ENCODE results near the gene BLACAT1. TPM values are rescaled to one million over a fixed set of nuclear protein-coding genes. Genes with fewer than 3 reads are reported as not detected.

BLACAT1 gene
- total and polyA plus RNA-seq, 7 donors: 0.36 to 0.51 TPM; not detected in 5

DNA sequence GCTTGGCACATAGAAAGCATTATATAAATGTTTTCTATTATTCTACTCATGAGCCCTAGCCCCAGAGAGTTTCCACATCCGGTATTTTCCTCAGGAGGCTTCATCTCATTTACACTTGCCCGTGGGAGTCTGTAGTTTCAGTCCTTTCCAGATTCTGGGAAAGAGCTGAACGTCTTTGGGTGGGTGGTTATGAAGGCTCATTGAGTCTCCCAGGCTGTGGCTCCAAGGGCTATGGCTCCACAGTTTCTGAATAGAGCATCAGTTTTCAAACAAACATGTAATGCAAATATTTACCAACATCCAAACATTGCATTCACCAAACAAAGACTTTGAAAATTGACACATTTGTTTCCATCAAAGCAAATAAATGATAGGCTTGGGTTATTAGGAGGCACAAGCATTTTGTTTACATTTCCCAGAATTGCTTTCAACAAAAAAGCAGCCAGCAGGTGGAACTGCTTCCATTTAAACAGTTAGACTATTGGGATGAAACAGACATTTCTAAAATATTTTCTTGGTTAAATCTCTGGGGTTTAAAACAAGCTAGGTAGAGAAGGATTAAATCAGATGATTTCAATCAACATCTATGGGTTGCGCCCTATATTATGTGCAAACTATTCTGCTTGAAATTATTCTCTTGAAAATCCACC, 32.7 kb downstream of the BLACAT1 start:
- 52 to 59% methylated on average over 4 of the region's 4 CpGs for WGBS, 2 donors
- no peaks in the 10 kb centered on the region for H3K36me3 ChIP-seq
- H3K27me3 ChIP-seq: peaks cover 0 to 8% (median 0%) of the 10 kb centered on the region in 3 donors
- DNase-seq: no peak
- no peaks in the 10 kb centered on the region for H3K4me1 ChIP-seq
- intact Hi-C loops (cut with DNase I): no loop called here
- no peak overlapping the region for H3K27ac ChIP-seq
- TF ChIP-seq POLR2AphosphoS5 (IDR thresholded peaks at IDR 0.05) (no peak), EP300 (IDR thresholded peaks at IDR 0.05) (no peak), POLR2A (IDR thresholded peaks at IDR 0.05) (no peak)
- TF ChIP-seq, protein P1, sequence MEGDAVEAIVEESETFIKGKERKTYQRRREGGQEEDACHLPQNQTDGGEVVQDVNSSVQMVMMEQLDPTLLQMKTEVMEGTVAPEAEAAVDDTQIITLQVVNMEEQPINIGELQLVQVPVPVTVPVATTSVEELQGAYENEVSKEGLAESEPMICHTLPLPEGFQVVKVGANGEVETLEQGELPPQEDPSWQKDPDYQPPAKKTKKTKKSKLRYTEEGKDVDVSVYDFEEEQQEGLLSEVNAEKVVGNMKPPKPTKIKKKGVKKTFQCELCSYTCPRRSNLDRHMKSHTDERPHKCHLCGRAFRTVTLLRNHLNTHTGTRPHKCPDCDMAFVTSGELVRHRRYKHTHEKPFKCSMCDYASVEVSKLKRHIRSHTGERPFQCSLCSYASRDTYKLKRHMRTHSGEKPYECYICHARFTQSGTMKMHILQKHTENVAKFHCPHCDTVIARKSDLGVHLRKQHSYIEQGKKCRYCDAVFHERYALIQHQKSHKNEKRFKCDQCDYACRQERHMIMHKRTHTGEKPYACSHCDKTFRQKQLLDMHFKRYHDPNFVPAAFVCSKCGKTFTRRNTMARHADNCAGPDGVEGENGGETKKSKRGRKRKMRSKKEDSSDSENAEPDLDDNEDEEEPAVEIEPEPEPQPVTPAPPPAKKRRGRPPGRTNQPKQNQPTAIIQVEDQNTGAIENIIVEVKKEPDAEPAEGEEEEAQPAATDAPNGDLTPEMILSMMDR (IDR thresholded peaks at IDR 0.05): no peak
- no peaks in the 10 kb centered on the region for H3K9me3 ChIP-seq
- H3K4me3 ChIP-seq: no peak overlapping the region

DNA sequence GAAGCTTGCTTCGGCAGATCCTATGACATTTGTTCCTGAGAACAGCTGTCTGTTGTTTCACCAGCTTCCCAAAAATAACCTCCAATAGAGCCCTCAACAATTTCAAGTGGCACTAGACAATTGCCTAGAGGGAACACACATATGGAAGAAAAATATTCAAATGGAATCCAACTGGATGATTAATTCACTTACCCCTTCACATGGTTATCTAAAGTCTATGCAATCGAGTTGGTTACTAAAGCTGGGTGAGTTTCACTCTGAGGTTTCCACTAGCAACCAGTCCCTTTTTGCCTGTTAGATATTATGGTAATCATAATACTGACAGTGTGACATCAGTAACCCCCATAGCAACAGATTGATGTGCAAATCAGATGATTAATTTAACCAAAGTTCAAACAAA, 34.0 kb downstream of the BLACAT1 start, which contains the start of gene LEMD1:
LEMD1 (minus strand) TSS at position 259 of the 400 bp plus-strand sequence. CDS start 1,520 bp downstream, outside the sequence.
- no peak for TF ChIP-seq POLR2AphosphoS5 (IDR thresholded peaks at IDR 0.05)
- no peak for TF ChIP-seq POLR2A (IDR thresholded peaks at IDR 0.05)
- TF ChIP-seq, protein P1 (IDR thresholded peaks at IDR 0.05): no peak
- no peak for TF ChIP-seq EP300 (IDR thresholded peaks at IDR 0.05)
- intact Hi-C loops (cut with DNase I): no loop called here
- WGBS, 2 donors: 71 to 72% methylated on average over 2 of the region's 2 CpGs
- Histone ChIP-seq H3K36me3 (no peaks in the 10 kb centered on the region), H3K27ac (no peak within 1 kb of the TSS), H3K27me3 (peaks cover 0 to 8% (median 0%) of the 10 kb centered on the region in 3 donors), H3K4me3 (no peak within 1 kb of the TSS), H3K4me1 (no peaks in the 10 kb centered on the region), H3K9me3 (no peaks in the 10 kb centered on the region)
- DNase-seq: no peak

DNA sequence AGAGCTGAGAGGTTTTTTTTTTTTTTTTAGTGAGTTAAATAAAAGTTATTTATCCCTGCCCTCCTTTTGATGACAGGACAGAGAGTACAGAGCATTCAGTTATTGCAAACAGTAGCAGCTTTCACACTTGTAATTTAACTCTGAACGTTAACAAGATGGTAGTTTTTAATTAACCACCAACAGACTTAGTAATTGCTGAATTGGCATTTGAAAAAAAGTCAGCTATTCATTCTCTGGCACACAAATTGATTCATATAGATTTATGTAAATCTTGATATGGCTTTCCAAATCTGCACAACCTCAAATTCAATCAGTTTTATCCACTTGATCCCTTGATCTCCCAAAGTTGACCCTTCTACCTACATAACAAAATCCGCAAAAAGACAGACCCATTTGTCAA, 34.9 kb downstream of the BLACAT1 start:
- H3K9me3 ChIP-seq: no peaks in the 10 kb centered on the region
- H3K27me3 ChIP-seq: peaks cover 0 to 8% (median 0%) of the 10 kb centered on the region in 3 donors
- DNase-seq: no peak
- no peak overlapping the region for H3K27ac ChIP-seq
- H3K36me3 ChIP-seq: no peaks in the 10 kb centered on the region
- 65 to 76% methylated on average over 2 of the region's 2 CpGs for WGBS, 2 donors
- no peaks in the 10 kb centered on the region for H3K4me1 ChIP-seq
- H3K4me3 ChIP-seq: no peak overlapping the region
- intact Hi-C loops (cut with DNase I): no loop called here
- no peak for TF ChIP-seq POLR2A (IDR thresholded peaks at IDR 0.05)
- TF ChIP-seq, protein P1 (IDR thresholded peaks at IDR 0.05): no peak

DNA sequence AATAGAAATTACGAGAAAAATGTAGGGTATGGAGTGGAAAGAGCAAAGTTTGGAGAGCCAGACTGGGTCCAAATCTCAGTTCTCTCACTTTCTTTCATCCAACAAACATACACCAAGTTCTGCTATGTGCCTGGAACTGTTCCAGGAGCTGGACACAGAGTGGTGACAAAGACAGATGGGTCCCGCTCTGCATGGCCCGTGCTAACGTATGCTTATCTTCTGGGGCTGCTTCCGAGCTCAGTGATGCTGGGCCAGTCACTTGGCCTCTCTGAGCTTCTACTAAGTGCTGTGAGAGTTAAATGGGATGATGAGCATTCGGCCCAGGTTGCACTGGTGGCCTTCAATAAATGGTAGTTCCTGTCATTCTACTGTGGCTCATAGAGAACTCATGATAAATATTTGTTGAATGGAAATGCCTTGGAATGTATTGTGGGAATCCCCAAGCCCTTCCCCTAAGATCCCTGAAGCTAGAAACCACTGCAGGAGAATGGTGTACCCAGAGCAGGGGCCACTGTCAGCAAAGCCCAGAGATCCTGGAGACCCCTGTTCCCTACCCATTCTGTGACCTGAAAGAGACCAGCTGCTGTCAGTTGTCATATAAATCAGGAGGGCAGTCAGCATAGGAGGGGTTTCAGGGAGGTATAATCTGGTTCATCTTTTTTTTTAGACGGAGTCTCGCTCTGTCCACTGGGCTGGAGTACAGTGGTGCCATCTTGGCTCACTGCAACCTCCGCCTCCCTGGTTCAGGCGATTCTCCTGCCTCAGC, 37.8 kb downstream of the BLACAT1 start:
- H3K9me3 ChIP-seq: no peaks in the 10 kb centered on the region
- TF ChIP-seq, protein P1 (IDR thresholded peaks at IDR 0.05): no peak
- no peak for TF ChIP-seq POLR2A (IDR thresholded peaks at IDR 0.05)
- intact Hi-C loops (cut with DNase I): no loop called here

More for the DNA sequence above, 37.8 kb downstream of the BLACAT1 start:
- Histone ChIP-seq H3K36me3 (no peaks in the 10 kb centered on the region), H3K27ac (no peak overlapping the region), H3K4me1 (no peaks in the 10 kb centered on the region), H3K4me3 (no peak overlapping the region), H3K27me3 (peaks cover 0 to 3% (median 0%) of the 10 kb centered on the region in 3 donors)
- DNase-seq: no peak
- WGBS, 2 donors: 89 to 92% methylated on average over 10 of the region's 10 CpGs
